GM19328 (cell line): ENCODE measurements around the gene SH2B2.

ENCODE experiments used
- ATAC-seq: cut with Tn5 transposase; IDR thresholded peaks from one replicate; pipeline ENCODE4 v1.9.1; 2021; ENCODE audit warnings: mild to moderate bottlenecking, moderate library complexity; ENCODE audit not compliant: unreplicated experiment

SH2B2 gene

DNA sequence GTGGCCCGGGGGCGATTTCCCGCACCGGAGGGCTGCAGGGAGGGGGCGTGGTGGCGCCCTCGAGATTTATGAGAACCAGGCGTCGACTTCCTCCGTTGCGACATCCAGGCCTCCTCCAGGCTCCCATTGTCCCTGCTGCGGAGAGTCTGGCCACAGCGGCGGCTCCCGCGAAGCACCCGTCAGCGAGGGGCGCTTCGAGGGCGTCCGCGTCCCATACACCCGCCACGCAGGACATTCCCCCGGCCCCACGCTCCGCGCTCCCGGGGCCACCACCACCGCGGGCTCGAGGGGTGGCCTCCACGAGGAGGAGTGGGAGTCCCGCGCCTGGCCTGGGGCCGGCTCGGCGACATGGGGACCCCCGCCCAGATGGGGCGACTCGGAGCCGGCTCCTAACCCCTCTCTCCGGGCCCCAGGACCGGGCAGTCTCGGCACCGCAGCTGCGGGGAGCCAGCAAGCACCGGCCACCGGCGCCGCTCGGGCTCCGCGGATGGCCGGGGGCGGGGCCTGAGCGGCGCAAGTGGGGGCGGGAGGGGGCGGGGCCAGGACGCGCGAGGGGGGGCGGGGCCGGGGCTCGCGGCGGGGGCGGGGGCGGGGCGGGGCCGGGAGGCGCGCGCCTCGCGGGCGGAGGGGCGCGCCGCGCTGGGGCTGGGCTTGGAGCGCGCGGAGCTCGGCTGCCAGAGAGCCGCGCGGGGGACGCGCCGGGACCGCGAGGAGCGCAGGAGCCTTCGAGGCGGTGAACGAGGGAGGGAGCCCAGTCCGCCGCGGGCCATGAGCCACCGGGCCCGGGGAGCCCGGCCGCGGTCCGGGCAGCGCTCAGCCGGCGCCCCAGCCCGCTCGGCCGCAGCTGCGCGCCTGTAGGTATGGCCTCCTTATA is at the start of gene SH2B2:
Gene SH2B2, plus strand, starts transcription at position 632 of the 874 bp plus-strand sequence. CDS start 13,683 bp downstream, outside the sequence.
- ATAC-seq: no peak

DNA sequence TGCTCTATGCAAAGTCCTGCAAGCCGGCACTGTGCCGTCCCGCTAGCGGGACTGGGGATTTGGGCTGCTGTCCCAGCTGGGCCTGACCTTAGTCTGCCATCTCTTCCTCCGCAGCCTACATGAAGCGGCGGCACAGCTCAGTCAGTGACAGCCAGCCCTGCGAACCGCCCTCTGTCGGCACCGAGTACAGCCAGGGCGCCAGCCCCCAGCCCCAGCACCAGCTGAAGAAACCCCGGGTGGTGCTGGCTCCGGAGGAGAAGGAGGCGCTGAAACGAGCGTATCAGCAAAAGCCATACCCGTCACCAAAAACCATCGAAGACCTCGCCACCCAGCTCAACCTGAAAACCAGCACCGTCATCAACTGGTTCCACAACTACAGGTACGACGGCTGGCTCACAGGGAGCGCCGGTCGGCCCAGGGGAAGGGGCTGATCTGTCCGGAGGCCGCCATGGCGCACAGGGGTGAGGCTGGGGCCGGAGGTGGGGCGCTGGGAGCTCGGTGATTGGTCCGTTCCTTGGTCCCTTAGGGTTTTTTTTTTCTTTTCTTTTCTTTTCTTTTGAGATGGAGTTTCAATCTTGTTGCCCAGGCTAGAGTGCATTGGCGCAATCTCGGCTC is 47.4 kb upstream of the SH2B2 start:
- no peak for ATAC-seq

DNA sequence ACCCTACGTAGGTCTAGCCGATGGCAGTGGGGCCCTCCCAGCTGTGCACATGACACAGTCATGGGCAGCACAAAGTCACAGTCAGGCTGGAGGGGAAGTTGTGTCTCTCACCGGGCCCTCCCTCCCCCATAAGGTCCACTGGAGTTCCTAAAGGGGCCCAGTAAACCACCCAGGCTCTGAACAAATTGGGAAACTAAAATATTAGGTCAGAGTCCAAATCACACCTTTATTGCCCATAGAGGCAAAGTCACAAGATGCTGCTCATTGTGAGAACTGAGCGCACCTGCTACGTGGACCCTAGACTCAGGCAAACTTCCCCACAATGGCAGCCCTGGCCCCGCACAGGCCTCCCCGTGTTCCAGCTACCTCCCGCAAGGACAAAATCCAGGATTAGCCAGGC is 45.2 kb upstream of the SH2B2 start:
- ATAC-seq: no peak

DNA sequence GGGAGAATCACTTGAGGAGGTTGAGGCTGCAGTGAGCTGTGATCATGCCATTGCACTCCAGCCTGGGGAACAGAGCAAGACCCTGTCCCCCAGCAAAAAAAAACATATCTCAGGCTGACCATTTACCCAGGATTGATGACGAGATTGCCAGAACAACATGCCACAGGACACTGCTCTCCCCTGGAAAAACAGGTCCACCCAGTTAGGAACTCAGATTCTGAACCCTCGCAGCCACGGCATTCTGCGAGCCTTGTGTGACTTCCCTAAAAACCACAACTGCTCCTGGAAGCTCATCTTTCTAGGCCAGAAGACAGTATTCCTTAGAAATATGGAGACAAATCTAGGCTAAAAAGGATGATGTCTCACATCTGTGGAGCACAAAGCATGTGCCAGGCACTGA is 42.1 kb upstream of the SH2B2 start:
- ATAC-seq: no peak

DNA sequence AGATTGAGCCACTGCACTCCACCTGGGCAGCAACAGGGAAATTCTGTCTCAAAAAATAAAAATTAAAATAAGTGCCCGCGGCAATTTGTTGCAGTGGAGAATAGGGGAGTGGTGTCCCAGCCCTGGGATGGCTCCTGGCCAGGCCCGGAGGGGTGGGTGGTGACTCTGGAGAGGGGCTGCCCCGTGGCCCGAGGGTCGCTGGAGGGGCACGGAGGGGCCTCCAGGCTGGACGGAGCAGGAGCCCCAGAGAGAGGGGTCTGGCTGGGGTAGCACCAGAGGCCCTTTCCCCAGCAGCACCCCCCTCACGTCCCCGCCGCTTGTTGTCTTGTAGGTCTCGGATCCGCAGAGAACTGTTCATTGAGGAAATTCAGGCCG is 38.6 kb upstream of the SH2B2 start:
- no peak for ATAC-seq

DNA sequence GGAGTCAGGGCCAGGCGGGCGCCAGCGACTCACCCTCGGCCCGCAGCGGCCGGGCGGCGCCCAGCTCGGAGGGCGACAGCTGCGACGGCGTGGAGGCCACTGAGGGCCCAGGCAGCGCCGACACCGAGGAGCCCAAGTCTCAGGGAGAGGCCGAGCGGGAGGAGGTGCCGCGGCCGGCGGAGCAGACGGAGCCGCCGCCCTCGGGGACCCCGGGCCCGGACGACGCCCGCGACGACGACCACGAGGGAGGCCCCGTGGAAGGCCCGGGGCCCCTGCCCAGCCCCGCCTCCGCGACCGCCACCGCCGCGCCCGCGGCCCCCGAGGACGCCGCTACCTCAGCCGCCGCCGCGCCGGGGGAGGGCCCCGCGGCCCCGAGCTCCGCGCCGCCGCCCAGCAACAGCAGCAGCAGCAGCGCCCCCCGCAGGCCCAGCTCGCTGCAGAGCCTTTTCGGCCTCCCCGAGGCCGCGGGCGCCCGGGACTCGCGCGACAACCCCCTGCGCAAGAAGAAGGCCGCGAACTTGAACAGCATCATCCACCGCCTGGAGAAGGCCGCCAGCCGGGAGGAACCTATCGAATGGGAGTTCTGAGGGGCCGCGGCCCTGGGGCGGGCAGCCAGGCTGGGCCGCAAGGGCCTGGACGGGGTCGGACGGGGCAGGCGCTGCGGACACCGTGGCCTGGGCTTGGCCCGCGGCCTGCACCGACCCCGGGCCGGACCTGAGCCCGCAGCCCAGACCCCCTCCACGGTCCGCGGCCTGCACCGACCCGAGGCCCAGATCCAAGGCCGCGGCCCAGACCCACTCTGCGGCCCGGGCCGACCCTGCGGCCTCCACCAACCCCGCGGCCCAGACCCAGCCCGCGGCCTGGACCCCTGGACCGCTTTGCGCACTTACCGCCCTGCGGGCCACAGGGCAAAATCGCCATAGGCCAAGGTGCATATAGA is 37.9 kb upstream of the SH2B2 start:
- no peak for ATAC-seq

DNA sequence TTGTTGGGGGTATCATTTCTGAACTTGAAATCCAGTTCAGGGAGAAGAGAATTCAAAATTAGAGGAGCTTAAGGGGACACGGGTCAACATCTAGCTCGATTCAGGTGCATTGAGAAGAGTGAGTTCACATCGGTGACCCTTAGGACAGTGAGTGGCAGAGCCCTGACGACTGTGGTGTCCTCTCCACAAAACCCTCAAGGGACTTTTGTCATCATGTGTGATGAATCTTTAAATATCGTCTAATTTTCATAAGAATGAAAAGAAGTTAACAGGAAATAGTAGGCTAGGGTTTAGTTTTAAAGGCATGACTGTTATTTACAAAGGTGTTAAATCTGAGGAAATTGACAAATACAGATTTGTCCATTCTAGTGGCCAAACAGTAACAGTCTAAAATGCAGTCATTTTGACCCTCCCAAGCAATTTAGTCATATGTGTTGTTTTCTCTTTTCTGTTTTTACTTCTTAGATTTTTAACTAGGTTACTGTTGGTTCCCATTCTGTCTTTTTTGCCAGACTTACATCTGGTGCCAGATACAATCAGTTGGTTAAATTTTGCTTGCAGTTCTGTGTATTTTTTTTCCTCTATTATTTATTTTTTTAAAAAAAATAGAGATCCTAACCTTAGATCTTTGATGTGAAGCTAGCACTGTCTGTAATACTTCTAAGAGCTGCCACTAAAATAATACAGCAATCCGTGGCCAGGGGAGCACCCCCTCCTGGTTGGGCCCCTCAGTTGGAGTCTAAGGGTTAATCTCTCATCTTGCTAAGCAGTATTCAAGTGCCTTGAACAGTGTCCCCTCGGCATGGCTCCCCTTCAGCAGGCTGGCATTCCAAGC is 34.9 kb upstream of the SH2B2 start:
- no peak for ATAC-seq

DNA sequence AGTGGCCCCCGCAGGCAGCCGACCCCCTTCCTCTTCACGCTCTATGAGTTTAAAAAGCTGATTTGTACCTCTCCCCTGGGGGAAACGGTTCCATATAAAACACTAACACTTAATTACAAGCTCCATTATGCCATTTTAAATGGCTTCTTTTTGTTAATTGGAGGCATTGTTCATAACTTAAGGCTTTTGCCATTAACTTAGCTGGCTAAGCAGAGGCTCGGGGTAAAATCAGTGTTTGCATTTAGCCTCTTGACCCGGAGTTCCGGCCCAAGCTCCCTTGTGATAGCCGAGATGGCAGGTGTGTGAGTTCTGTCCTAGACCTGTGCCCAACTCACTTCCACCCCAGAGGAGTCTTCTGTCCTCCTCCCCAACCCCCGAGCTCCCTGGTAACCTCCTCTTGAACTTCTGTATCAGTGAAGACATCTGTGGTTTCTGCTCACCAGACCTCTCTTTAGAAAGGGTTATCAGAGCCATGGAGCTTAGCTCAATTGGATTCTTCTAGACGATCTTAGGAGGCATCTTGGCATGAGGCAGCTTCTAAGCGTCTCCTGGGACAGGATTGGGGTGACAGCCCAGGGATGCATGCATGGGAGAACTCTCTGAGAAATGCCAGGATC is 34.2 kb upstream of the SH2B2 start:
- ATAC-seq: no peak

DNA sequence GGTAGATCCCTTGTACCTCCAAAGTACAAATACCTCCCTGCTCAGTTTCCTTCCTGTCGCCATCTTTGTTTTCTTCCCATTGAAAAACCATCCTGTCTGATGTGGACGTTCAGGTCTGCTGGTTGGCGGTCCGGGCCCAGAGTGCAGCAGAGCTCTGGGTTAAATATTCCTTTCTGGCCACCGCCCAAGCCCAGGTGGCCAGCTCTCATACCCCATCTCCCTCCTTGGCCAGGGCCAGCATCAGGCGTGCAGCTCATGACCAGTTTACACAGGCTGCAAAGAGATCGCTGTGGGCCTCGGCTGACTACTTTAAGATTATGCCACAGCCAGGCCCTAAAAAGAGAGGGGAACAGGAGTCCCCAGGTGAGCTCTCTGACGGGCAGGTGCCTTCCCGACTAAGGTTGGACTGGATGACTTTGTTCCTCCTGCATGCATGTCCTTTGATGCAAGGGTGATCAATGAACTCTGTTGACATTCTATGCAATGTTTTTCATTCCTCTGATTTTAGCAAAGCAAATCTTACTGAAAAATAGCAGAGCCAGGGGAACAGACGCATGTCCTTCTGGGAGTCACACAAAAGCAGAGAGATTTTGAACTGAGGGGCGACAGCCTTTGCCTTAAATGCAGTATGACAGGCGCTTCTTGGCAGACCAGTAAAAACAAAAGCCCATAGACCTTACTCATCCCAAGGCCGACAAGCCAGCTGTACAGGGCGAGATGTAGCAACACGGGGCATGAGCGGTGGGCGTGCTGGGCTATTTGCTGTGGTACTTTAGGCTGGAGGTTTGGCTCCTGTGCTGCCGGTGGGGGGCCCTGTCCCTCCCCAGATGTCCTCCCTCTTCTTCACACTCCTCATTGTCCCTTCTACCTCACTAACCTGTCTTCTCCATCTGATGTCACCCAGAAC is 33.3 kb upstream of the SH2B2 start:
- ATAC-seq: no peak

DNA sequence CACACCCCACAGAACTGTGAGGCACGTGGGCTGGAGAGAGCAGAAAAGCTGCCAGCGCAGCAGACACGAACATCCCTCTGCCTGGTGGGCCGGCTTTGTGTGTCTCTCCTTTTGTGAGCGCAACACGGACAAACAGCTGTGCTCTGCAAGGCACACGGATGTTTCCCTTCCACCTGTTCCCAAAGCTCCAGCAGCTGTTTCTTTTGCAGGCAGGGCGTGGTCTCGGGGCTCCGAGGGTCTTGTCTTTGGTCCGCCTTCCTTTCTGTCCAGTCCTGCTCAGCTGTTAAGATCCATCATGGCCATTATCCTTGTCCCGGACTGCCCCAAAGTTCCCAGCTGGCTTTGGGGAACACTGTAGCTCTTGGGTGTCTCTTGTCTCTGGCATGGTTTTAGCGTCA is 32.7 kb upstream of the SH2B2 start:
- ATAC-seq: no peak

DNA sequence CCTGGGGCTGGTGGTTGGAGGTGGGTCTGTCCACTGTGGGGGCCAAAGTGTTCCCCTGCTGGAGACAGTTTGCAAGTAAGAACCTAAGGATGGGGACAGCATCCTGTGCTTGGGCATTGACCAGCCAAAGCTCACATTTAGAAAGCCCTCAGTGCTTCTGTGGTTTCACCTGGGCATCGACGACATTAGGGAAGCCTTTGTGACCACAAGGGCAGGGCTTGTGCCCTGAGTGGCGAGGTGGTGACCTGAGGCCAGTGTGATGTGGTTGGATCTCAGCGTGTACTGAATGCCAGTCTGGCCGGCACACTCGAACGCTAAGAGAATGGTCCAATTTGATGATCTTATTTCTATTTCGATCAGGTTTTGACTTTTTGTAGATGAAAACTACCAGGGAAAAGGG is 32.1 kb upstream of the SH2B2 start:
- no peak for ATAC-seq

DNA sequence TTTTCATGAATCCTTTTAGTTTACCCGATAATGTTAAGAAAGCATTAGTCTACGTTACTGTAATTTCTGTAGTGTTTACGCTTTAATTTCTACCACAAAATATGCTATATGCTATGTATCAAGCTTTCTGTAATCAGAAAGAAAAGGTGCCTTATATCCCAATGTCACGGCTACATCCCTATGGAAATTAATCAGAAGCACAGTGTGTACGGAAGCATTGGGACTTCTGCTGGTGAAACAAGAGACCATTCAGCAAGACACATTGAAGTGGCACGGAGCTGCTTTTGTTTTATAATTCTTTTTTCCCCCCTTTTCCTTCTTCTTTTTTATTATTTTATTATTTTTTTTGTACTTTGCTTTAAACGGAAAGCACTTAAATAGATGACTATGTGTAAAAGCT is 31.2 kb upstream of the SH2B2 start:
- ATAC-seq: no peak

DNA sequence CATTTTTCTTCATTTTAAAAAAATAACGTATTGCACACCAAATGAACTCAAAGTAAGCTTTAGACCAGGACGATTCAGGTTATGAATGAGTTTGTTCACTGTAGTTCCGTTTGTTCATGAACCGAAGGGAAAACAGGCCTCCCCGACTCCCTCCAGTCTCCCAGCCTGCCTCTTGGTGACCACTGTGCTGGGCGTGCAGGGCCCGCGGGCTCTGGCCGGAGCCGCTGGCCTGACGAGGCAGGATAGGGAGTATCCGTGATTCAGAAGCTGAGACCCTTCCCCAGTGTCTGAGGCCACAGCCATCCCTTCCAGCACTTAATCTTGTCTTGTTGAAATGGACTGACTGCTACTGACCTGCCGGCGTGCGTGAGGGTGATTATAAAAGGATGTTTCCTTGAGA is 30.8 kb upstream of the SH2B2 start:
- ATAC-seq: no peak

DNA sequence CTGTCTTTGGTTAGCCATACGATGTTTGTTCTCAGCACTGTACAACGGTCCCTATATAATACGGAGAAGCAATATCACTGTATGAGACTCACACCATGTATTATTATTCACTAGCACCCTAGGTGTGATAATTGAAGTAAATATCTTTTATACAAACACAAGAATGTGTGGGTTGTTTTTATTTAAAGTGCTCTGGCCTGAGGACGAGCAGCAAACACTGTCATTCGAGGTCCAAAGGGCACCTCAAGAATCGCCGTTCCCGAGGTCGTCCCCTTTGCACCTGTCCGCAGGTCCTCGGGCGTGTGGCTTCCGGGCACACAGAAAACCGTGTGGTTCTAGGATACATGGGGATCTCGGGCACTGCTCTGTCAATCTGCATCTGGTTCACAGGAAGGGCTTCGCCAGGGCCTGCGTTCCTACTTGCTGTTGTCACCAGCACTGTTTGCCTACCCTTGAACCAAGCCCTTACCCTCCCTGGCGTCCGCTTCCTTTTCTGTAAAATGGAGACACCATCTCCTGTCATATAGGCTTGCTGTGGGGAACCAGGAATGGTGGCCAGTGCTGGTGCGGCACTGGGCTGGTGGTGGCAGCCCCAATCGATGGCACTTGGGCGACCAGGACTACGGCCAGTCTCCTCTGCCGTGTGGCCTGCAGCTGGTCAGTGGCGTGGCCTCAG is 28.5 kb upstream of the SH2B2 start:
- ATAC-seq: no peak

DNA sequence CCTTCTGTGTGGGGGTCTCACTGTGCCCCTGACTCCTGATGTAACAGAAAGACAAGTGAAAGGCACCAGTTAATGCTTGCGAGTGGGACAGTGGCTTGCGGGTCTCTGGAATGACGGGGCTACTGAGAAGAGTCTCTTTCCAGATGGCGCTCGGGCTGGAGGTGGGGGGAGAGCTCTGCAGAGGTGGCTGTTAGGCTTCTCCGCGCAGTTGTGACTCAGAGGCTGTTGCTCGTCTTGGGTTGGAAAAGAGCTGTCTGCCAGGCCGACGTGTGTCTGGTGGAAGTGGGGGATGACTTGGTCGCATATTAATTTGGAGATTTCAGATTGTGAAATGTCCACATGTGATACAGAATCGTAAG is 27.9 kb upstream of the SH2B2 start:
- ATAC-seq: no peak

DNA sequence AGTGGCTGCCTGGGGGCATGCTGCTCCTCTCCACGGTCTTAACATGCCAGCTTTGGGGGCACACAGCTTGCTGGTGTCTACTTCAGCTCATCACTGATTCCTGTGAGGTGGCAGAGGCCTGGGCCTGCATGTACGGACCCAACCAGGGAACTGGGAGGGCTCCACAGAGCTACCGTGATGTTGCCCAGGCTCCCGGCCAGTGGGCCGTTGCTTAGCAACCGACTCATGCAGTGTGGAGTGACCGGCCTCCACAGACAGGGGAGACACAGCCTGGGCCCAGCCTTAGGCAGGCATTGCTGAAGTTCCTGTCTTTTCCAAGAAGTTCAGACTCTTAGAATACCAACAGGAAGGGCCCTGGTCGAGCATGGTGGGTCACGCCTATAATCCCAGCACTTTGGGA is 25.8 kb upstream of the SH2B2 start:
- ATAC-seq: no peak

DNA sequence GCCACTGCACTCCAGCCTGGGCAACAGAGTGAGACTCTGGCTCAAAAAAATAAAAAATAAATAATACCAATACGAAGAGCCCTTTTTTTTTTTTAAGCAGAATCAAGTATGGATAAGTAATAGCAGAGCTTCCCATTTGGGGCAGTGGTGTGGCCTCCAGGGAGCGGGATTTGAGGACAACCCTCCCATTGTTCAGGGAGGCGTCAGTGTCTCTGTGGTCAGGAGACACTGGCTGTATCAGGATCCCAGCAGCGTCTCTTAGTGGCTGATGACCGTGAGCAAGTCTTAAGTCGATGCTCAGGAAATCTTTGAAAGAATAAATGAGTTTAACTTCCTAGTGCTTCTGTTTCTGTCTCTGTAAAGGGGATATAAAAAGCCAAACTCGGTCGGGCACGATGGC is 25.2 kb upstream of the SH2B2 start:
- no peak for ATAC-seq

DNA sequence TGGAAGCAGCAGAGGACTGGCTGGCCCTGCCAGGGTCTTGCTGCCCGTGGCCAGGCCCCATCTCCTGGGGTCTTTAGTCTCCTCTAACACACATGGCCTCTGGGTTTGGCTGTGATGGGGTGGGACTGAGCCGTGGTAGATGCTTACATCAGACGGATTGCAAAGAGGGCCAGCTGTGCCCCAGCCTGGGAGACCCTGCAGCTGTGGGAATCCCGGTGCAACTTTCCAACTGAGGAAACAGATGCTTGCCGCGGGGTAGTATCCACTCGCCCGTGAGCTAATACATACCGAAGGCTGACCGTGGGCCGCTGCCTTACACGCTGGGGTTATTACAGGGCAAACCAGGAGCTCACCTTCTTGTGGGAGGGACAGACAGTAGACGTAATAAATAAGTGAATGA is 24.1 kb upstream of the SH2B2 start:
- ATAC-seq: no peak
